Breast epithelium (tissue), 3 donors: ENCODE measurements around the gene TBC1D22B.
"Not testable (repeated sequence)": the region's sequence is repeated elsewhere in the genome, so short reads cannot be mapped to it uniquely, and the experiment has no call there.

Experiments
- POLR2A ChIP-seq: fragments of 450-650 bp; IDR thresholded peaks from one replicate; pipeline ENCODE4 v1.6.1; 2016; ENCODE audit warnings: antibody characterized with exemption, mild to moderate bottlenecking, moderate library complexity
- TF ChIP-seq, protein P1 (sequence below), 3 donors: fragments of 450-650 bp; IDR thresholded peaks; one replicate each; pipeline ENCODE4 v1.5.1; 2016 to 2017; ENCODE audit warnings: antibody characterized with exemption in 3 of 3, mild to moderate bottlenecking in 3 of 3, moderate library complexity in 3 of 3

DNA sequence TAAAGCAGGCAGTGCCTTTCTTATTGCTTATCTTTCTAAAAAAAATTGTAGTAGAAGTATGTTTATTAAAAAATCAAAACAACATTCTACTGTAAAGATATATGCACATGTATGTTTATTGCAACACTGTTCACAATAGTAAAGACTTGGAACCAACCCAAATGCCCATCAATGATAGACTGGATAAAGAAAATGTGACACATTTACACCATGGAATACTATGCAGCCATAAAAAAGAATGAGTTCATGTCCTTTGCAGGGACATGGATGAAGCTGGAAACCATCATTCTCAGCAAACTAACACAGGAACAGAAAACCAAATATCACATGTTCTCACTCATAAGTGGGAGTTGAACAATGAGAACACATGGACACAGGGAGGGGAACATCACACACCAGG, 40.1 kb downstream of the TBC1D22B start:
- TF ChIP-seq POLR2A, result not testable (repeated sequence)
- TF ChIP-seq, protein P1, sequence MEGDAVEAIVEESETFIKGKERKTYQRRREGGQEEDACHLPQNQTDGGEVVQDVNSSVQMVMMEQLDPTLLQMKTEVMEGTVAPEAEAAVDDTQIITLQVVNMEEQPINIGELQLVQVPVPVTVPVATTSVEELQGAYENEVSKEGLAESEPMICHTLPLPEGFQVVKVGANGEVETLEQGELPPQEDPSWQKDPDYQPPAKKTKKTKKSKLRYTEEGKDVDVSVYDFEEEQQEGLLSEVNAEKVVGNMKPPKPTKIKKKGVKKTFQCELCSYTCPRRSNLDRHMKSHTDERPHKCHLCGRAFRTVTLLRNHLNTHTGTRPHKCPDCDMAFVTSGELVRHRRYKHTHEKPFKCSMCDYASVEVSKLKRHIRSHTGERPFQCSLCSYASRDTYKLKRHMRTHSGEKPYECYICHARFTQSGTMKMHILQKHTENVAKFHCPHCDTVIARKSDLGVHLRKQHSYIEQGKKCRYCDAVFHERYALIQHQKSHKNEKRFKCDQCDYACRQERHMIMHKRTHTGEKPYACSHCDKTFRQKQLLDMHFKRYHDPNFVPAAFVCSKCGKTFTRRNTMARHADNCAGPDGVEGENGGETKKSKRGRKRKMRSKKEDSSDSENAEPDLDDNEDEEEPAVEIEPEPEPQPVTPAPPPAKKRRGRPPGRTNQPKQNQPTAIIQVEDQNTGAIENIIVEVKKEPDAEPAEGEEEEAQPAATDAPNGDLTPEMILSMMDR (IDR thresholded peaks at IDR 0.05), result not testable (repeated sequence)
